Measurements from ENCODE around the gene MCTP1.

- TF ChIP-seq CTCF (IDR thresholded peaks at IDR 0.05; ENCODE audit: low read length) = no peak
- TF ChIP-seq EZH2 (optimal IDR thresholded peaks at IDR 0.05; ENCODE audit: low read depth, low read length) = no peak
- TF ChIP-seq EZH2phosphoT487 (IDR thresholded peaks at IDR 0.05; ENCODE audit: low read length) = no peak
Observed at GRCh38 chr5:95272316-95272929, 12.5 kb downstream of the MCTP1 start.

All from MM.1S (cell line).